ENCODE measurements around the gene CASP8.

The CASP8 gene

GRCh38 chr2:201261906-201262305 is 1.6 kb downstream of the CASP8 start:
- no peak for DNase-seq (ENCODE audit: low read depth in 2 of 2)
- TF ChIP-seq CTCF (IDR thresholded peaks at IDR 0.05; ENCODE audit: low read depth, low read length), result no peak
- no peak overlapping the region for H3K4me3 ChIP-seq (replicated peaks in 1 of 2; ENCODE audit: low read depth in 2 of 2, low read length in 2 of 2)

- no peak for DNase-seq (ENCODE audit: low read depth in 2 of 2)
- H3K4me3 ChIP-seq (replicated peaks in 1 of 2; ENCODE audit: low read depth in 2 of 2, low read length in 2 of 2), result no peak overlapping the region
- no peak for TF ChIP-seq CTCF (IDR thresholded peaks at IDR 0.05; ENCODE audit: low read depth, low read length)
These were observed 2.4 kb downstream of the CASP8 start for GRCh38 chr2:201262718-201263117.

GRCh38 chr2:201263779-201264178 is 3.4 kb downstream of the CASP8 start:
- DNase-seq (ENCODE audit: low read depth in 2 of 2), result no peak
- TF ChIP-seq CTCF (IDR thresholded peaks at IDR 0.05; ENCODE audit: low read depth, low read length), result no peak
- no peak overlapping the region for H3K4me3 ChIP-seq (replicated peaks in 1 of 2; ENCODE audit: low read depth in 2 of 2, low read length in 2 of 2)

- no peak for DNase-seq (ENCODE audit: low read depth in 2 of 2)
- TF ChIP-seq CTCF (IDR thresholded peaks at IDR 0.05; ENCODE audit: low read depth, low read length), result no peak
- H3K4me3 ChIP-seq (replicated peaks in 1 of 2; ENCODE audit: low read depth in 2 of 2, low read length in 2 of 2), result no peak overlapping the region
These were observed 4.3 kb downstream of the CASP8 start for GRCh38 chr2:201264472-201265173.

- TF ChIP-seq CTCF (IDR thresholded peaks at IDR 0.05; ENCODE audit: low read depth, low read length), result no peak
- H3K4me3 ChIP-seq (replicated peaks in 1 of 2; ENCODE audit: low read depth in 2 of 2, low read length in 2 of 2), result no peak overlapping the region
- DNase-seq (ENCODE audit: low read depth in 2 of 2), result no peak
These were observed 6.3 kb downstream of the CASP8 start for GRCh38 chr2:201266629-201267028.

- no peak overlapping the region for H3K4me3 ChIP-seq (replicated peaks in 1 of 2; ENCODE audit: low read depth in 2 of 2, low read length in 2 of 2)
- DNase-seq (ENCODE audit: low read depth in 2 of 2), result no peak
- TF ChIP-seq CTCF (IDR thresholded peaks at IDR 0.05; ENCODE audit: low read depth, low read length), result no peak
These were observed 7.1 kb downstream of the CASP8 start for GRCh38 chr2:201267278-201268030.

Measured in cardiac fibroblast (primary cell).